GM23338 (cell line): ENCODE measurements around the gene OR4D1.
A peak's percentile ranks its signal among the peaks of the same experiment; 100 is the strongest.

Experiments
- CREB1 ChIP-seq: fragments of 250-450 bp; sonication (Bioruptor Pico); IDR thresholded peaks from 2 replicates; pipeline ENCODE4 v1.5.0; 2020; ENCODE audit warnings: low read depth, mild to moderate bottlenecking, moderate library complexity
- EZH2 ChIP-seq: fragments of 200-600 bp; sonication (generic); IDR thresholded peaks from one replicate; pipeline ENCODE4 v1.8.0; 2017; ENCODE audit warnings: antibody characterized with exemption, mild to moderate bottlenecking, low read depth; ENCODE audit not compliant: unreplicated experiment
- EZH2phosphoT487 ChIP-seq: fragments of 200-600 bp; sonication (generic); IDR thresholded peaks from one replicate; pipeline ENCODE4 v1.8.1; 2018; ENCODE audit warnings: antibody characterized with exemption; ENCODE audit not compliant: unreplicated experiment
- JUNB ChIP-seq: IDR thresholded peaks from one replicate; pipeline ENCODE4 v1.6.1; 2016; ENCODE audit warnings: antibody characterized with exemption; ENCODE audit not compliant: unreplicated experiment
- NANOG ChIP-seq: IDR thresholded peaks from 2 replicates; pipeline ENCODE4 v1.6.1; 2016; ENCODE audit warnings: antibody characterized with exemption, borderline replicate concordance
- POLR2AphosphoS5 ChIP-seq: IDR thresholded peaks from 2 replicates; pipeline ENCODE4 v1.6.1; 2016; ENCODE audit warnings: antibody characterized with exemption, low read depth
- ZNF114 ChIP-seq: fragments of 250-450 bp; sonication (Bioruptor Pico); IDR thresholded peaks from 2 replicates; pipeline ENCODE4 v1.5.0; 2020; ENCODE audit warnings: mild to moderate bottlenecking, moderate library complexity
- ZNF331 ChIP-seq: fragments of 250-450 bp; sonication (Bioruptor Pico); IDR thresholded peaks from 2 replicates; pipeline ENCODE4 v1.5.0; 2020; ENCODE audit warnings: low read depth, mild to moderate bottlenecking, moderate library complexity
- TF ChIP-seq, protein P1 (sequence below), 2 experiments: fragments of 200-600 bp in 1 of 2; sonication (generic) in 1 of 2; conservative IDR thresholded peaks; 2 replicates each; pipeline versions ENCODE4 v1.5.1 to v1.6.1; 2016 to 2017; ENCODE audit warnings: antibody characterized with exemption in 2 of 2, low read depth in 2 of 2, mild to moderate bottlenecking in 2 of 2, moderate library complexity in 1 of 2
- TF ChIP-seq, protein P2 (sequence below): IDR thresholded peaks from one replicate; pipeline ENCODE4 v1.6.1; 2018; ENCODE audit warnings: antibody characterized with exemption; ENCODE audit not compliant: unreplicated experiment
- TF ChIP-seq, protein P3 (sequence below): IDR thresholded peaks from 2 replicates; pipeline ENCODE4 v1.6.1; 2016; ENCODE audit warnings: antibody characterized with exemption

DNA sequence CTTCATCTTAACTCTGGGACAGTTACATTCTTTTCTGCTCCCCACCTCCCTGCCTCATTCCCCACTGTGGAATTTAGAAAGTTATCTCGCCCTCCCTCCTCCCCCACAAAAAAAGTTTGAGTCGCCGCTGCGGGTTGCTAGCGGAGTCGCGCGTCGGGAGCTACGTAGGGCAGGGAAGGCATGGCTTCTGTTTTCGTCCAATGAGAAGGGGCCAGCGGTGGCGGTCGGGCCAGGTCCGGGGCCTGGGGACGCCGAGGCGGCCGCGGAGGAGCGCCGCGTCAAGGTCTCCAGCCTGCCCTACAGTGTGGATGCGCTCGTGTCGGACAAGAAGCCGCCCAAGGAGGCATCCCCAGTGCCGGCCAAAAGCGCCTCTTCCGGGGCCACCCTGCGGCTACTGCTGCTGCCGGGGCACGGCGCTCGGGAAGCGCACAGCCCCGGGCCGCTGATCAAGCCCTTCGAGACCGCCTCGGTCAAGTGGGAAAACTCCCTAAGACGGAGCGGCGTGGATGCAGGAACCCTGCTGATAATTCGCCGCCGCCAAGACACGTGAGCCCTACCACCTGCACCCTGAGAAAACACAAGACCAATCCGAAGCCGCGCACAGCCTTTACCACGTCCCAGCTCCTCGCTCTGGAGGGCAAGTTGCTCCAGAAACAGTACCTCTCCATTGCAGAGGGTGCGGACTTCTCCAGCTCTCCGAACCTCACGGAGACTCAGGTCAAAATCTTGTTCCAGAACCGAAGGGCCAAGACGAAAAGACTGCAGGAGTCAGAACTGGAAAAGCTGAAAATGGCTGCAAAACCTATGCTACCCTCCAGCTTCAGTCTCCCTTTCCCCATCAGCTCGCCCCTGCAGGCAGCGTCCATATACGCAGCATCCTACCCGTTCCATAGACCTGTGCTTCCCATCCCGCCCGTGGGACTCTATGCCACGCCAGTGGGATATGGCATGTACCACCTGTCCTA is 8.9 kb downstream of the OR4D1 start:
- TF ChIP-seq CREB1 (CRISPR knock-in tag) (peak; percentile 82), EZH2 (no peak), POLR2AphosphoS5 (peak; percentile 70), EZH2phosphoT487 (no peak), ZNF114 (CRISPR knock-in tag) (no peak), JUNB (no peak), ZNF331 (no peak), NANOG (no peak)
- TF ChIP-seq, protein P1, sequence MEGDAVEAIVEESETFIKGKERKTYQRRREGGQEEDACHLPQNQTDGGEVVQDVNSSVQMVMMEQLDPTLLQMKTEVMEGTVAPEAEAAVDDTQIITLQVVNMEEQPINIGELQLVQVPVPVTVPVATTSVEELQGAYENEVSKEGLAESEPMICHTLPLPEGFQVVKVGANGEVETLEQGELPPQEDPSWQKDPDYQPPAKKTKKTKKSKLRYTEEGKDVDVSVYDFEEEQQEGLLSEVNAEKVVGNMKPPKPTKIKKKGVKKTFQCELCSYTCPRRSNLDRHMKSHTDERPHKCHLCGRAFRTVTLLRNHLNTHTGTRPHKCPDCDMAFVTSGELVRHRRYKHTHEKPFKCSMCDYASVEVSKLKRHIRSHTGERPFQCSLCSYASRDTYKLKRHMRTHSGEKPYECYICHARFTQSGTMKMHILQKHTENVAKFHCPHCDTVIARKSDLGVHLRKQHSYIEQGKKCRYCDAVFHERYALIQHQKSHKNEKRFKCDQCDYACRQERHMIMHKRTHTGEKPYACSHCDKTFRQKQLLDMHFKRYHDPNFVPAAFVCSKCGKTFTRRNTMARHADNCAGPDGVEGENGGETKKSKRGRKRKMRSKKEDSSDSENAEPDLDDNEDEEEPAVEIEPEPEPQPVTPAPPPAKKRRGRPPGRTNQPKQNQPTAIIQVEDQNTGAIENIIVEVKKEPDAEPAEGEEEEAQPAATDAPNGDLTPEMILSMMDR (conservative IDR thresholded peaks at IDR 0.05; ENCODE audit: low read depth in 2 of 2) = 0 out of 4 replicates have a peak, but pooled peaks of 1 of the 2 experiments have one; percentile 8
- TF ChIP-seq, protein P2, sequence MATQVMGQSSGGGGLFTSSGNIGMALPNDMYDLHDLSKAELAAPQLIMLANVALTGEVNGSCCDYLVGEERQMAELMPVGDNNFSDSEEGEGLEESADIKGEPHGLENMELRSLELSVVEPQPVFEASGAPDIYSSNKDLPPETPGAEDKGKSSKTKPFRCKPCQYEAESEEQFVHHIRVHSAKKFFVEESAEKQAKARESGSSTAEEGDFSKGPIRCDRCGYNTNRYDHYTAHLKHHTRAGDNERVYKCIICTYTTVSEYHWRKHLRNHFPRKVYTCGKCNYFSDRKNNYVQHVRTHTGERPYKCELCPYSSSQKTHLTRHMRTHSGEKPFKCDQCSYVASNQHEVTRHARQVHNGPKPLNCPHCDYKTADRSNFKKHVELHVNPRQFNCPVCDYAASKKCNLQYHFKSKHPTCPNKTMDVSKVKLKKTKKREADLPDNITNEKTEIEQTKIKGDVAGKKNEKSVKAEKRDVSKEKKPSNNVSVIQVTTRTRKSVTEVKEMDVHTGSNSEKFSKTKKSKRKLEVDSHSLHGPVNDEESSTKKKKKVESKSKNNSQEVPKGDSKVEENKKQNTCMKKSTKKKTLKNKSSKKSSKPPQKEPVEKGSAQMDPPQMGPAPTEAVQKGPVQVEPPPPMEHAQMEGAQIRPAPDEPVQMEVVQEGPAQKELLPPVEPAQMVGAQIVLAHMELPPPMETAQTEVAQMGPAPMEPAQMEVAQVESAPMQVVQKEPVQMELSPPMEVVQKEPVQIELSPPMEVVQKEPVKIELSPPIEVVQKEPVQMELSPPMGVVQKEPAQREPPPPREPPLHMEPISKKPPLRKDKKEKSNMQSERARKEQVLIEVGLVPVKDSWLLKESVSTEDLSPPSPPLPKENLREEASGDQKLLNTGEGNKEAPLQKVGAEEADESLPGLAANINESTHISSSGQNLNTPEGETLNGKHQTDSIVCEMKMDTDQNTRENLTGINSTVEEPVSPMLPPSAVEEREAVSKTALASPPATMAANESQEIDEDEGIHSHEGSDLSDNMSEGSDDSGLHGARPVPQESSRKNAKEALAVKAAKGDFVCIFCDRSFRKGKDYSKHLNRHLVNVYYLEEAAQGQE = no peak
- TF ChIP-seq, protein P3, sequence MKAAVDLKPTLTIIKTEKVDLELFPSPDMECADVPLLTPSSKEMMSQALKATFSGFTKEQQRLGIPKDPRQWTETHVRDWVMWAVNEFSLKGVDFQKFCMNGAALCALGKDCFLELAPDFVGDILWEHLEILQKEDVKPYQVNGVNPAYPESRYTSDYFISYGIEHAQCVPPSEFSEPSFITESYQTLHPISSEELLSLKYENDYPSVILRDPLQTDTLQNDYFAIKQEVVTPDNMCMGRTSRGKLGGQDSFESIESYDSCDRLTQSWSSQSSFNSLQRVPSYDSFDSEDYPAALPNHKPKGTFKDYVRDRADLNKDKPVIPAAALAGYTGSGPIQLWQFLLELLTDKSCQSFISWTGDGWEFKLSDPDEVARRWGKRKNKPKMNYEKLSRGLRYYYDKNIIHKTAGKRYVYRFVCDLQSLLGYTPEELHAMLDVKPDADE = no peak
